Sigmoid colon (tissue), 4 donors: ENCODE data around the gene CNTD1.

Source experiments
- EP300 ChIP-seq, 4 donors: sonication (generic); formaldehyde crosslinking; IDR thresholded peaks; one replicate each; pipeline ENCODE4 v1.6.1; 2017; ENCODE audit warnings: antibody characterized with exemption in 4 of 4
- POLR2A ChIP-seq, 2 donors: fragments of 450-650 bp; IDR thresholded peaks; one replicate each; pipeline ENCODE4 v1.6.1; 2016; ENCODE audit warnings: antibody characterized with exemption in 2 of 2, mild to moderate bottlenecking in 2 of 2, moderate library complexity in 2 of 2
- POLR2AphosphoS5 ChIP-seq, 4 donors: sonication (generic); formaldehyde crosslinking; IDR thresholded peaks; one replicate each; pipeline ENCODE4 v1.6.1; 2017; ENCODE audit warnings: antibody characterized with exemption in 4 of 4
- TF ChIP-seq, protein P1 (sequence below), 4 experiments: fragments of 450-650 bp in 3 of 4; fragments of 200-600 bp in 1 of 4; IDR thresholded peaks; one replicate each; pipeline ENCODE4 v1.5.1; 2016 to 2019; ENCODE audit warnings: antibody characterized with exemption in 4 of 4, mild to moderate bottlenecking in 3 of 4, moderate library complexity in 2 of 4

DNA sequence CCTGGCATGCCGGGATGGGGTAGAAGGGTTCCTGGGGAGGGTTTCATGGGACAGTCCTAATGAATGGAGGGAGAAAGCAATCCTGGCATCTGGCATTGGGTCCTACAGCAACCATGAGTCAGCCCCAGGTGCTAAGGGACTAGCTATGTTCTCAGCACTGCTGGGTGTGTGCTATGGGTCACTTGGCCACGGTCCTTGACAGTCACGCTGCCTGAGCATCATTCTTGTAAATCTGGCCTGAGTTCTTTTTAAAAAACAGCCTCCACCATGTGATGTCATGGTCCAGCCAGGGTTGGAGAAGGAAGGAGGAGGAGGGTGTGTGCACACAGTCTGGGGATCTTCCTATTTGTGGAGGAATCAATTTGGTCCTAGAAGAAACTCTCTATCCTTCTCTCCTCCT, 43.9 kb upstream of the CNTD1 start:
- no peak for TF ChIP-seq EP300 (IDR thresholded peaks at IDR 0.05)
- TF ChIP-seq, protein P1, sequence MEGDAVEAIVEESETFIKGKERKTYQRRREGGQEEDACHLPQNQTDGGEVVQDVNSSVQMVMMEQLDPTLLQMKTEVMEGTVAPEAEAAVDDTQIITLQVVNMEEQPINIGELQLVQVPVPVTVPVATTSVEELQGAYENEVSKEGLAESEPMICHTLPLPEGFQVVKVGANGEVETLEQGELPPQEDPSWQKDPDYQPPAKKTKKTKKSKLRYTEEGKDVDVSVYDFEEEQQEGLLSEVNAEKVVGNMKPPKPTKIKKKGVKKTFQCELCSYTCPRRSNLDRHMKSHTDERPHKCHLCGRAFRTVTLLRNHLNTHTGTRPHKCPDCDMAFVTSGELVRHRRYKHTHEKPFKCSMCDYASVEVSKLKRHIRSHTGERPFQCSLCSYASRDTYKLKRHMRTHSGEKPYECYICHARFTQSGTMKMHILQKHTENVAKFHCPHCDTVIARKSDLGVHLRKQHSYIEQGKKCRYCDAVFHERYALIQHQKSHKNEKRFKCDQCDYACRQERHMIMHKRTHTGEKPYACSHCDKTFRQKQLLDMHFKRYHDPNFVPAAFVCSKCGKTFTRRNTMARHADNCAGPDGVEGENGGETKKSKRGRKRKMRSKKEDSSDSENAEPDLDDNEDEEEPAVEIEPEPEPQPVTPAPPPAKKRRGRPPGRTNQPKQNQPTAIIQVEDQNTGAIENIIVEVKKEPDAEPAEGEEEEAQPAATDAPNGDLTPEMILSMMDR (IDR thresholded peaks at IDR 0.05): no peak
- TF ChIP-seq POLR2AphosphoS5 (IDR thresholded peaks at IDR 0.05): peak in 1 of 4 donors; percentile 50
- no peak for TF ChIP-seq POLR2A (IDR thresholded peaks at IDR 0.05)
